GM12873 (cell line): Measurements from ENCODE around the gene AGK.

Experiments
- CTCF ChIP-seq: IDR thresholded peaks from 2 replicates; pipeline ENCODE4 v1.5.1; 2012; ENCODE audit warnings: low read depth, mild to moderate bottlenecking, moderate library complexity, low read length, control low read depth; ENCODE audit not compliant: insufficient read depth; ENCODE audit errors: missing control alignments

The AGK gene

DNA sequence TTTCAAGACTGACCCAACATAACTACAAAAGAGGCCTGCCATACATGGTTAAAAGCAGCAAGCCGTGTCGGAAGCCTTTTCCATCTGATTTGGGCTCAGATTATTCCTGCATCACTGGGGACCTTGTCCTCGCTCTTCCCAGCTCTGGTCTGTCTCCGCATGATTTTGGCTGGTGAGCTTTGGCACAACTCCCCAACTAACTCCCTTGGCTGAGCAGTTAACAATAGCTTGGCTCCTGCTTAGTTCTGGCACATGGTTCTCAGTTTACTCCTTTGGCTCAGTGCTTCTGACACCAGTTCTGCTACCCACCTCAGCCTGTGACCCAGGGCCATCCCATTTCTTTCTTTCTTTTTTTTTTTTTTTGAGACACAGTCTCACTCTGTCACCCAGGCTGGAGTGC, 17.0 kb downstream of the AGK start:
- no peak for TF ChIP-seq CTCF

DNA sequence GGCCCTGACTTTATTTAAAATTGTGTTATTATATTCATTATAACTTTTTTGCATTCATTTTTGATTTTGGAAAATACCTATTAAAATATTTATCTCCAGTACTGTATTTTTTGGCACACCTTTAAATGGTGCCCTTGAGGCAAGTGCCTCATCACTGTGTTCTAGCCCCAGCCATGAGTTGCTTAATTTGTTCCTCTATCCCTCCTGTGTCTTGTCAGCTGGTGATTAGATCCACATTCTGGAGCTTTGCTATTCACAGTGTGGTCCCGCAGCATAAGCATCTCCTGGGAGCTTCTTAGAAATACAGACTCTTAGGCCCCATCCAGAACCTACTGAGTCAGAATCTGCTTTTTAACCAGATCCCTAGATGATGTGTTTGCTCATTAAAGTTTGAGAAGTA, 19.8 kb downstream of the AGK start:
- TF ChIP-seq CTCF: no peak

- TF ChIP-seq CTCF: no peak
These were observed 21.0 kb downstream of the AGK start for GRCh38 chr7:141572175-141572574.

GRCh38 chr7:141573511-141573910, 22.3 kb downstream of the AGK start:
- no peak for TF ChIP-seq CTCF

DNA sequence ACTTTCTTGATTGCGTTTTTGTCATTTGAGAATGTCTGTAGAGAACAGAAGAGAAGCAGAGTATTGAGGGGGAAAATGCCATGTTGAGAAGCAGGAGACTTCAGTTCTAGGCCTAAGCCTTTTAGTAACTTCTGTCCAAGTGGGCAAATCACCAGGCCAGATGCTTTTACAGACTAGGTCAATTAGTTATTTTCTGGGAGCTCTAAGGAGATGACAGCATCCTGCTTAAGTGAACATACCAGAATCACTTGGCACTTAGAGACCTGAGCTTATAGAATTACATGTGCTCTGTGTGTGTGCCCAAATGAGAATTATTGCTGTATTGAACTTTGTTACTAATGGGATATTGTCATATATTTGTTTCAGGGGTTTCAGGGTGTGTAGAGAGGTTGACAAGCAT, 24.0 kb downstream of the AGK start:
- TF ChIP-seq CTCF: no peak

- no peak for TF ChIP-seq CTCF
These were observed 24.6 kb downstream of the AGK start for GRCh38 chr7:141575654-141576448.

DNA sequence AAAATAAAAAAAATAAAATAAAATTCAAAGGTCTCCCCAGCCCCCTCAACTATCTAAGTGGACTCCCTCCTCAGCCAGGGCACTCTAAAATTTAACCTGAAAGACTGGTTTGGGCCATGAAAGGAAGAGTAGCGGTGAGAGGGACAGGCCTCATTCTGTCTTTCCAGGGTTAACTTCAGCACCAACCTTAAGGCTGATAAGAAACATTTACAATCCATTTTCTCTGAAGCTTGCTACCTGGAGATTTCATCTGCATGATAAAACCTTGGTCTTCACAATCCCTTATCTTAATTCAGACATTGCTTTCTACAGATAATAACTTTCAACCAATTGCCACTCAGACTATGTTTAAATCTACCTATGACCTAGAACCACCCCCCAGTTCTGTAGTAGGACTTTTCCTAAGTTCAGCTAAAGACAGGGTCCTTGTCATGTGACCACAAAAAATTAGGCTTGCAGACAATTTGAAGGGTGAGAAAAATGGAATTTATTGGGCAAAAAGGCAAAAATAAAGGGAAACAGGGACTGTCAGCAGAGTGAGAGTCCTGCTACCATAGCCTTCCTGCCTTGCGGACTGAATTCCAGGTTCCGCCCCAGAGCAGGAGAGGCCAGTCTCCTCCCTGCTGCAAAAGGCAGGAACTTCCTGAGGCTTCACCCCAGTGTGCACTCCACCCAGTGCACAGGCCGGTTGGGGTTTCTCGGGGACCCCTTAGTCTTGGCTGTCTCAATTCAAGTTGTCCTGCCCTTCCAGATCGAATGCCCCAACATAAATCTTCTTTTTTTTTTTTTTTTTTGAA, 26.0 kb downstream of the AGK start:
- TF ChIP-seq CTCF: no peak
